Neural cell (in vitro differentiated cells): ENCODE data around the gene FAM200A. TPM values are rescaled to one million over a fixed set of nuclear protein-coding genes. Genes with fewer than 3 reads are reported as not detected.
A peak's percentile ranks its signal among the peaks of the same experiment; 100 is the strongest.

Experiments
- H2AFZ ChIP-seq: fragments of 200-600, 300-800 bp; sonication (generic), shearing (Covaris generic); 2 replicates; pipeline ENCODE4 v1.6.0; 2014; ENCODE audit warnings: low read depth, mild to moderate bottlenecking, antibody characterized with exemption, low read length, moderate library complexity
- H3F3A ChIP-seq: fragments of 200-600 bp; shearing (Covaris generic); 2 replicates; pipeline ENCODE4 v1.6.1; 2016; ENCODE audit warnings: mild to moderate bottlenecking, moderate library complexity, mixed read lengths, antibody characterized with exemption, low read length; ENCODE audit not compliant: insufficient read depth, poor library complexity, severe bottlenecking
- H3K27ac ChIP-seq: fragments of 200-600, 300-800 bp; sonication (generic), shearing (Covaris generic); 2 replicates; pipeline ENCODE4 v1.5.1; 2014; ENCODE audit warnings: mild to moderate bottlenecking, low read length, moderate library complexity
- H3K27me3 ChIP-seq: fragments of 300-800, 200-600 bp; sonication (generic), shearing (Covaris generic); 2 replicates; pipeline ENCODE4 v1.6.0; 2014; ENCODE audit warnings: mild to moderate bottlenecking, low read depth, low read length, moderate library complexity; ENCODE audit not compliant: insufficient read depth
- H3K36me3 ChIP-seq: fragments of 300-800, 200-600 bp; sonication (generic), shearing (Covaris generic); 2 replicates; pipeline ENCODE4 v1.5.1; 2014; ENCODE audit warnings: mild to moderate bottlenecking, antibody characterized with exemption, low read length, moderate library complexity; ENCODE audit not compliant: insufficient read depth
- H3K4me2 ChIP-seq: fragments of 300-800, 200-600 bp; sonication (generic), shearing (Covaris generic); 2 replicates; pipeline ENCODE4 v1.6.0; 2014; ENCODE audit warnings: mild to moderate bottlenecking, low read length
- H3K4me3 ChIP-seq: fragments of 300-800, 200-600 bp; sonication (generic), shearing (Covaris generic); 2 replicates; pipeline ENCODE4 v1.5.1; 2014; ENCODE audit warnings: mild to moderate bottlenecking, low read length, moderate library complexity
- H3K79me2 ChIP-seq: fragments of 200-600 bp; shearing (Covaris generic); replicated peaks from 2 replicates; pipeline ENCODE4 v1.6.0; 2014; ENCODE audit warnings: mild to moderate bottlenecking, low read length, moderate library complexity; ENCODE audit not compliant: insufficient read depth
- H3K9ac ChIP-seq: fragments of 300-800, 200-600 bp; sonication (generic), shearing (Covaris generic); 2 replicates; pipeline ENCODE4 v1.6.1; 2016; ENCODE audit warnings: mild to moderate bottlenecking, low read length, mixed read lengths
- H3K9me2 ChIP-seq: fragments of 200-600 bp; shearing (Covaris generic); 2 replicates; pipeline ENCODE4 v1.6.1; 2016; ENCODE audit warnings: mild to moderate bottlenecking, low read length, mixed read lengths; ENCODE audit not compliant: insufficient read depth
- H3K9me3 ChIP-seq: fragments of 200-600, 300-800 bp; sonication (generic), shearing (Covaris generic); 2 replicates; pipeline ENCODE4 v1.6.1; 2016; ENCODE audit warnings: mild to moderate bottlenecking, mixed run types, low read length, moderate library complexity, mixed read lengths
- H4K20me1 ChIP-seq: fragments of 200-600 bp; shearing (Covaris generic); 2 replicates; pipeline ENCODE4 v1.6.1; 2016; ENCODE audit warnings: mild to moderate bottlenecking, mixed run types; ENCODE audit not compliant: insufficient read depth
- CTCF ChIP-seq: fragments of 450-650 bp; IDR thresholded peaks from 2 replicates; pipeline ENCODE4 v1.5.1; 2014; ENCODE audit warnings: antibody characterized with exemption, mild to moderate bottlenecking, moderate library complexity; ENCODE audit not compliant: poor library complexity, severe bottlenecking
- EP300 ChIP-seq: fragments of 450-650 bp; conservative IDR thresholded peaks from 2 replicates; pipeline ENCODE4 v1.6.1; 2014; ENCODE audit warnings: antibody characterized with exemption, mild to moderate bottlenecking, moderate library complexity; ENCODE audit not compliant: poor library complexity, severe bottlenecking
- EZH2 ChIP-seq: fragments of 200-600, 300-800 bp; shearing (Covaris generic), sonication (generic); IDR thresholded peaks from 2 replicates; pipeline ENCODE4 v1.6.1; 2014; ENCODE audit warnings: antibody characterized with exemption, low read length, borderline replicate concordance, mild to moderate bottlenecking; ENCODE audit not compliant: insufficient read depth, poor library complexity, severe bottlenecking
- MXI1 ChIP-seq: fragments of 450-650 bp; conservative IDR thresholded peaks from 2 replicates; pipeline ENCODE4 v1.6.1; 2014; ENCODE audit warnings: antibody characterized with exemption, mild to moderate bottlenecking; ENCODE audit not compliant: poor library complexity, severe bottlenecking
- POLR2AphosphoS5 ChIP-seq: IDR thresholded peaks from 2 replicates; pipeline ENCODE4 v1.6.1; 2012
- RAD21 ChIP-seq: fragments of 450-650 bp; conservative IDR thresholded peaks from 2 replicates; pipeline ENCODE4 v1.6.1; 2014; ENCODE audit warnings: antibody characterized with exemption, mild to moderate bottlenecking, moderate library complexity
- SMC3 ChIP-seq: fragments of 450-650 bp; conservative IDR thresholded peaks from 2 replicates; pipeline ENCODE4 v1.6.1; 2014; ENCODE audit warnings: antibody characterized with exemption, mild to moderate bottlenecking, moderate library complexity; ENCODE audit not compliant: poor library complexity
- TAF1 ChIP-seq: IDR thresholded peaks from 2 replicates; pipeline ENCODE4 v1.6.1; 2012; ENCODE audit warnings: low read depth
- polyA plus RNA-seq: library from polyadenylated mRNA; depleted of rRNA; stranded (reverse); fragments of >200 nt; gene quantifications from 2 replicates; pipeline ENCODE4 v1.2.3, GENCODE V29; 2014
- TF ChIP-seq, protein P1 (sequence below): IDR thresholded peaks from 2 replicates; pipeline ENCODE4 v1.6.1; 2012; ENCODE audit warnings: borderline replicate concordance

Gene FAM200A
- polyA plus RNA-seq, 1 donor from 2014 or later = 24.0 TPM

GRCh38 chr7:99558306-99559174 lies 6.6 kb upstream of the FAM200A start, which contains the start of gene ZNF655:
ZNF655 (plus strand) TSS chr7:99558642; CDS start chr7:99560560, 1,918 bp downstream.
- Histone ChIP-seq H3K9me2 (no peaks in the 10 kb centered on the region), H3F3A (no peaks in the 10 kb centered on the region), H3K79me2 (peaks cover 56% of the 10 kb centered on the region), H3K4me3 (peak within 1 kb of the TSS; percentile 89), H4K20me1 (no peaks in the 10 kb centered on the region), H2AFZ (peak within 1 kb of the TSS; percentile 99), H3K4me2 (peak within 1 kb of the TSS; percentile 98), H3K9ac (peak within 1 kb of the TSS; percentile 100), H3K27ac (peak within 1 kb of the TSS; percentile 100), H3K9me3 (no peaks in the 10 kb centered on the region), H3K36me3 (peaks cover 5% of the 10 kb centered on the region), H3K27me3 (no peaks in the 10 kb centered on the region)
- TF ChIP-seq MXI1 (peak; percentile 75), RAD21 (peak; percentile 8), EZH2 (no peak), EP300 (peak; percentile 51), CTCF (no peak), POLR2AphosphoS5 (peak; percentile 99), TAF1 (peak; percentile 2), SMC3 (peak; percentile 37)
- TF ChIP-seq, protein P1, sequence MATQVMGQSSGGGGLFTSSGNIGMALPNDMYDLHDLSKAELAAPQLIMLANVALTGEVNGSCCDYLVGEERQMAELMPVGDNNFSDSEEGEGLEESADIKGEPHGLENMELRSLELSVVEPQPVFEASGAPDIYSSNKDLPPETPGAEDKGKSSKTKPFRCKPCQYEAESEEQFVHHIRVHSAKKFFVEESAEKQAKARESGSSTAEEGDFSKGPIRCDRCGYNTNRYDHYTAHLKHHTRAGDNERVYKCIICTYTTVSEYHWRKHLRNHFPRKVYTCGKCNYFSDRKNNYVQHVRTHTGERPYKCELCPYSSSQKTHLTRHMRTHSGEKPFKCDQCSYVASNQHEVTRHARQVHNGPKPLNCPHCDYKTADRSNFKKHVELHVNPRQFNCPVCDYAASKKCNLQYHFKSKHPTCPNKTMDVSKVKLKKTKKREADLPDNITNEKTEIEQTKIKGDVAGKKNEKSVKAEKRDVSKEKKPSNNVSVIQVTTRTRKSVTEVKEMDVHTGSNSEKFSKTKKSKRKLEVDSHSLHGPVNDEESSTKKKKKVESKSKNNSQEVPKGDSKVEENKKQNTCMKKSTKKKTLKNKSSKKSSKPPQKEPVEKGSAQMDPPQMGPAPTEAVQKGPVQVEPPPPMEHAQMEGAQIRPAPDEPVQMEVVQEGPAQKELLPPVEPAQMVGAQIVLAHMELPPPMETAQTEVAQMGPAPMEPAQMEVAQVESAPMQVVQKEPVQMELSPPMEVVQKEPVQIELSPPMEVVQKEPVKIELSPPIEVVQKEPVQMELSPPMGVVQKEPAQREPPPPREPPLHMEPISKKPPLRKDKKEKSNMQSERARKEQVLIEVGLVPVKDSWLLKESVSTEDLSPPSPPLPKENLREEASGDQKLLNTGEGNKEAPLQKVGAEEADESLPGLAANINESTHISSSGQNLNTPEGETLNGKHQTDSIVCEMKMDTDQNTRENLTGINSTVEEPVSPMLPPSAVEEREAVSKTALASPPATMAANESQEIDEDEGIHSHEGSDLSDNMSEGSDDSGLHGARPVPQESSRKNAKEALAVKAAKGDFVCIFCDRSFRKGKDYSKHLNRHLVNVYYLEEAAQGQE = peak; percentile 95

DNA sequence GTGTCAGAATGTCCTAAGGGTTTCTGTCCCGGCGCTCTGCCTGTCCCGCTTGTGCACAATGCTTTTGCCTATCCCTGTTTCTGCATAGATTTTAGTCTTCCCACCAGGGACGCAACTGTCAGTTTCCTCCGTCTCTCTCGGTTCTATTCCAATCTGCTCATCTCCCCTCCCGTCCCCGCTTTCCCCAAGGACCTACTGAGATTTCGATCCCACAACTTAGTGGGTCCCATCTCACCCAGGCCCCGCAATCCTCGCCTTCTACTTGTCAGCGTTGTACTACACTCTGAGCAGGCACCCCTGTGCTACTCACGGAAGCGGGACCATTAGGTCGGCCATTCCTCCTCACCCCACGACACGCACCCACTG lies 6.0 kb upstream of the FAM200A start:
- H3K9ac ChIP-seq = peak overlapping the region; percentile 100
- peak overlapping the region; percentile 89 for H3K4me3 ChIP-seq
- peaks cover 5% of the 10 kb centered on the region for H3K36me3 ChIP-seq
- H3K79me2 ChIP-seq = peaks cover 56% of the 10 kb centered on the region
- peak overlapping the region; percentile 98 for H3K4me2 ChIP-seq
- no peaks in the 10 kb centered on the region for H3K9me2 ChIP-seq
- no peaks in the 10 kb centered on the region for H3K27me3 ChIP-seq
- H2AFZ ChIP-seq = peak overlapping the region; percentile 99
- H3K27ac ChIP-seq = peak overlapping the region; percentile 100
- no peaks in the 10 kb centered on the region for H3K9me3 ChIP-seq
- H3F3A ChIP-seq = no peaks in the 10 kb centered on the region
- no peaks in the 10 kb centered on the region for H4K20me1 ChIP-seq
- TF ChIP-seq, protein P1 = no peak
- TF ChIP-seq EP300 (no peak), CTCF (no peak), TAF1 (peak; percentile 70), RAD21 (no peak), MXI1 (no peak)
